Vagina (tissue), 2 donors: ENCODE data around the gene RABGAP1L.

ENCODE experiments used
- POLR2A ChIP-seq, 2 donors: fragments of 450-650 bp; IDR thresholded peaks; one replicate each; pipeline ENCODE4 v1.6.1; 2017; ENCODE audit warnings: antibody characterized with exemption in 2 of 2, mild to moderate bottlenecking in 2 of 2, moderate library complexity in 2 of 2
- POLR2AphosphoS5 ChIP-seq, 2 donors: sonication (generic); formaldehyde crosslinking; IDR thresholded peaks; one replicate each; pipeline ENCODE4 v1.9.0; 2017; ENCODE audit warnings: antibody characterized with exemption in 2 of 2, mild to moderate bottlenecking in 2 of 2, low read depth in 1 of 2; ENCODE audit not compliant: insufficient read depth in 1 of 2
- TF ChIP-seq, protein P1 (sequence below), 3 experiments: fragments of 450-650 bp in 2 of 3; fragments of 200-600 bp in 1 of 3; sonication (generic) in 1 of 3; IDR thresholded peaks; one replicate each; pipeline ENCODE4 v1.5.1; 2017 to 2019; ENCODE audit warnings: antibody characterized with exemption in 3 of 3, mild to moderate bottlenecking in 2 of 3, moderate library complexity in 2 of 3

DNA sequence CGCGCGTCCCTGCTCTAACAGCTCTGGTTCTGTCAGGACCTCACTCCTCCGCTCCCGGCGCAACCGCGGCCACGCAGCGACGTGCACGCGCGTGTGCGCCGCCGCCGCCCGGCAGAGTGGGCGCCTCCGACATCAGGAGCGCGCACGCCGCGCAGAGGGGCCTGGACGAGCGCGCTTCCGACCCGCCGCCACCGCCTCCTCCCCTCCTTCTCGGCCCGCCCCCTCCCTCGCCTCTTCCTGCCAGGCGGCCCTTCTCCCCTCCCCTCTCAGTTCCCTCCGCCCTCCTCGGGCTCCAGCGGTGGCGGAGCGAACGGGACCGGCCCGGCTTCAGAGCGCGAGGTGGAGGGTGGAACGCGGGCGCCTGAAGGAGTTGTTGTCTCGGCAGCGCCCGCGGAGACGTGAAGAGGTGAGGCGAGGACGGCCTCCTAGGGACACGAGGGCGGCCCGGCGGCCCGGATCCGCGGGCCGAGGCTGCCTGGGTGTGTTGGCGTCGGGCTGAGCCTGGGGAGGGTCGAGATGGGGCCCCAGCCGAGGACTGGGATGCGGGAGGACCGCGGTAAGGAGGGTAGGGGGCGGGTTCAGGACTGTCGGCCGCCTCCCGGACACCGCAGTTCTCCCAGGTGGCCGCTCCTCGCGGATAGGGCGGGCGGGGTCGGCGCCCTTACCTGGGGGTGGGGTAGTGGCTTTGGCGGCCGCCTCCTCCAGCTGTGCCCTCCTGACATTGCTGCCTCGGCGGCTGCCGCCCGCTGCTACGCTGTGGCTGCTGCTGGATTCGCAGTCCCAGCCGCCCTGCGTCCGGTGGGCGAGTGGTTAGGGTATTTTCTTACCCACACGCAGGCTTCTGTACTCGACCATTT, at the start of gene RABGAP1L:
- TF ChIP-seq, protein P1, sequence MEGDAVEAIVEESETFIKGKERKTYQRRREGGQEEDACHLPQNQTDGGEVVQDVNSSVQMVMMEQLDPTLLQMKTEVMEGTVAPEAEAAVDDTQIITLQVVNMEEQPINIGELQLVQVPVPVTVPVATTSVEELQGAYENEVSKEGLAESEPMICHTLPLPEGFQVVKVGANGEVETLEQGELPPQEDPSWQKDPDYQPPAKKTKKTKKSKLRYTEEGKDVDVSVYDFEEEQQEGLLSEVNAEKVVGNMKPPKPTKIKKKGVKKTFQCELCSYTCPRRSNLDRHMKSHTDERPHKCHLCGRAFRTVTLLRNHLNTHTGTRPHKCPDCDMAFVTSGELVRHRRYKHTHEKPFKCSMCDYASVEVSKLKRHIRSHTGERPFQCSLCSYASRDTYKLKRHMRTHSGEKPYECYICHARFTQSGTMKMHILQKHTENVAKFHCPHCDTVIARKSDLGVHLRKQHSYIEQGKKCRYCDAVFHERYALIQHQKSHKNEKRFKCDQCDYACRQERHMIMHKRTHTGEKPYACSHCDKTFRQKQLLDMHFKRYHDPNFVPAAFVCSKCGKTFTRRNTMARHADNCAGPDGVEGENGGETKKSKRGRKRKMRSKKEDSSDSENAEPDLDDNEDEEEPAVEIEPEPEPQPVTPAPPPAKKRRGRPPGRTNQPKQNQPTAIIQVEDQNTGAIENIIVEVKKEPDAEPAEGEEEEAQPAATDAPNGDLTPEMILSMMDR (IDR thresholded peaks at IDR 0.05) = no peak
- TF ChIP-seq POLR2A (IDR thresholded peaks at IDR 0.05) (peak in 1 of 2 donors; percentile 71), POLR2AphosphoS5 (IDR thresholded peaks at IDR 0.05; ENCODE audit: insufficient read depth in 1 of 2, low read depth in 1 of 2) (peak in 1 of 2 donors; percentile 98)
